SK-N-SH (cell line): ENCODE data around the gene THSD4. TPM values are rescaled to one million over a fixed set of nuclear protein-coding genes. Genes with fewer than 3 reads are reported as not detected.

Source experiments
- CTCF ChIA-PET: fragments of 300-600, 350-600 bp; formaldehyde crosslinking; extraction: SDS; loops from one replicate; lab custom pipeline; 2021; lab: Yijun Ruan, JAX
- POLR2A ChIA-PET: fragments of 350-600 bp; sonication (Branson Sonifier 250); formaldehyde crosslinking; extraction: SDS; loops from one replicate; lab custom pipeline; 2020; ENCODE audit warnings: antibody characterized with exemption, inconsistent platforms; lab: Yijun Ruan, JAX
- DNase-seq: peaks from one replicate; pipeline ENCODE4 v3.0.0; 2012
- H2AFZ ChIP-seq: fragments of 200-600 bp; sonication (generic); 2 replicates; pipeline ENCODE4 v1.8.1; 2016; ENCODE audit warnings: antibody characterized with exemption, mild to moderate bottlenecking, low read depth
- H3F3A ChIP-seq: fragments of 200-600 bp; sonication (generic); replicated peaks from 2 replicates; pipeline ENCODE3; 2016; ENCODE audit warnings: antibody characterized with exemption, mild to moderate bottlenecking; ENCODE audit not compliant: insufficient read depth
- H3K27ac ChIP-seq, 2 experiments: fragments of 200-500 bp in 1 of 2; fragments of 200-600 bp in 1 of 2; sonication (Bioruptor generic) in 1 of 2; sonication (generic), shearing (Covaris generic) in 1 of 2; 2 replicates each; pipeline versions ENCODE4 v1.5.1 to v1.6.1; 2014 to 2016; ENCODE audit warnings: low read depth in 2 of 2, inconsistent platforms in 1 of 2, low read length in 1 of 2, mild to moderate bottlenecking in 1 of 2, mixed read lengths in 1 of 2
- H3K27me3 ChIP-seq: fragments of 200-600 bp; sonication (generic), shearing (Covaris generic); 2 replicates; pipeline ENCODE4 v1.6.1; 2016; ENCODE audit warnings: mixed run types; ENCODE audit not compliant: insufficient read depth
- H3K36me3 ChIP-seq, 2 experiments: fragments of 200-500 bp in 1 of 2; fragments of 200-600 bp in 1 of 2; sonication (Bioruptor generic) in 1 of 2; sonication (generic) in 1 of 2; replicated peaks in 1 of 2; 2 replicates each; pipeline versions ENCODE3 to v1.5.1; 2014 to 2016; ENCODE audit warnings: low read length in 1 of 2, mild to moderate bottlenecking in 1 of 2; ENCODE audit not compliant: insufficient read depth in 2 of 2, control insufficient read depth in 1 of 2
- H3K4me1 ChIP-seq, 2 experiments: fragments of 200-500 bp in 1 of 2; fragments of 200-600 bp in 1 of 2; sonication (Bioruptor generic) in 1 of 2; sonication (generic), shearing (Covaris generic) in 1 of 2; 2 replicates each; pipeline versions ENCODE4 v1.5.1 to v1.6.1; 2014 to 2016; ENCODE audit warnings: low read depth in 1 of 2, low read length in 1 of 2, mixed run types in 1 of 2; ENCODE audit not compliant: insufficient read depth in 2 of 2, control insufficient read depth in 1 of 2
- H3K4me2 ChIP-seq: fragments of 200-600 bp; sonication (generic), shearing (Covaris generic); 2 replicates; pipeline ENCODE4 v1.6.1; 2017; ENCODE audit warnings: mixed run types
- H3K4me3 ChIP-seq, 2 experiments: fragments of 200-500 bp in 1 of 2; fragments of 200-600 bp in 1 of 2; sonication (Bioruptor generic) in 1 of 2; sonication (generic), shearing (Covaris generic) in 1 of 2; 2 replicates each; pipeline versions ENCODE4 v1.5.1 to v1.8.1; 2014 to 2016; ENCODE audit warnings: low read depth in 2 of 2, inconsistent platforms in 1 of 2, low read length in 1 of 2, mild to moderate bottlenecking in 1 of 2, mixed read lengths in 1 of 2, moderate library complexity in 1 of 2
- H3K79me2 ChIP-seq: fragments of 200-600 bp; sonication (generic); 2 replicates; pipeline ENCODE4 v1.8.1; 2017; ENCODE audit warnings: mild to moderate bottlenecking; ENCODE audit not compliant: insufficient read depth
- H3K9ac ChIP-seq: fragments of 200-600 bp; sonication (generic); 2 replicates; pipeline ENCODE4 v1.6.1; 2017; ENCODE audit warnings: mixed run types
- H3K9me2 ChIP-seq: fragments of 200-600 bp; sonication (generic); 2 replicates; pipeline ENCODE4 v1.6.1; 2017; ENCODE audit warnings: mixed run types
- H3K9me3 ChIP-seq: fragments of 200-600 bp; sonication (generic); 2 replicates; pipeline ENCODE4 v1.6.1; 2017; ENCODE audit warnings: mixed run types, mild to moderate bottlenecking, moderate library complexity
- H4K20me1 ChIP-seq: fragments of 200-600 bp; sonication (generic); 2 replicates; pipeline ENCODE4 v1.6.1; 2017; ENCODE audit warnings: mild to moderate bottlenecking, mixed run types; ENCODE audit not compliant: insufficient read depth
- CTCF ChIP-seq: fragments of 200-600 bp; sonication (generic); IDR thresholded peaks from 2 replicates; pipeline ENCODE4 v1.6.1; 2017; ENCODE audit warnings: antibody characterized with exemption, mild to moderate bottlenecking, moderate library complexity
- ELF1 ChIP-seq: IDR thresholded peaks from 2 replicates; pipeline ENCODE4 v1.4.0; 2012
- EP300 ChIP-seq, 2 experiments: IDR thresholded peaks; 2 replicates each; pipeline versions ENCODE4 v1.4.0 to v1.6.1; 2012; ENCODE audit warnings: borderline replicate concordance in 1 of 2, low read depth in 1 of 2, low read length in 1 of 2
- FOXJ3 ChIP-seq: sonication (generic); formaldehyde crosslinking; IDR thresholded peaks from 2 replicates; pipeline ENCODE4 v1.5.1; 2020; ENCODE audit warnings: mild to moderate bottlenecking, missing genetic modification reagents
- FOXM1 ChIP-seq: IDR thresholded peaks from 2 replicates; pipeline ENCODE4 v1.4.0; 2012; ENCODE audit warnings: low read depth, mild to moderate bottlenecking
- MEF2A ChIP-seq: IDR thresholded peaks from 2 replicates; pipeline ENCODE4 v1.4.0; 2012; ENCODE audit warnings: low read depth, borderline replicate concordance
- MXI1 ChIP-seq: IDR thresholded peaks from 2 replicates; pipeline ENCODE4 v1.6.1; 2012; ENCODE audit warnings: mild to moderate bottlenecking, low read depth, low read length, improper control_type of control experiment
- NFIC ChIP-seq: IDR thresholded peaks from 2 replicates; pipeline ENCODE4 v1.4.0; 2012; ENCODE audit warnings: borderline replicate concordance
- PBX3 ChIP-seq: IDR thresholded peaks from 2 replicates; pipeline ENCODE4; 2012
- POLR2AphosphoS5 ChIP-seq: IDR thresholded peaks from 2 replicates; pipeline ENCODE4 v1.6.1; 2012; ENCODE audit warnings: low read depth, low read length
- RAD21 ChIP-seq: IDR thresholded peaks from 2 replicates; pipeline ENCODE4 v1.6.1; 2012; ENCODE audit warnings: mild to moderate bottlenecking, low read length
- RCOR1 ChIP-seq: fragments of 150-350 bp; IDR thresholded peaks from 2 replicates; pipeline ENCODE4 v1.6.1; 2017; ENCODE audit warnings: antibody characterized with exemption, low read length
- RXRA ChIP-seq: IDR thresholded peaks from 2 replicates; pipeline ENCODE4 v1.4.0; 2012; ENCODE audit warnings: low read depth, mild to moderate bottlenecking, borderline replicate concordance
- SMC3 ChIP-seq: IDR thresholded peaks from 2 replicates; pipeline ENCODE4 v1.6.1; 2012; ENCODE audit warnings: low read depth, low read length, improper control_type of control experiment
- TAF1 ChIP-seq: IDR thresholded peaks from 2 replicates; pipeline ENCODE4 v1.6.1; 2012; ENCODE audit warnings: low read depth, mild to moderate bottlenecking, low read length, moderate library complexity, borderline replicate concordance
- TEAD4 ChIP-seq: IDR thresholded peaks from 2 replicates; pipeline ENCODE4 v1.4.0; 2012; ENCODE audit warnings: mild to moderate bottlenecking, borderline replicate concordance; ENCODE audit not compliant: insufficient read depth
- YY1 ChIP-seq: IDR thresholded peaks from 2 replicates; pipeline ENCODE4 v1.4.0; 2012; ENCODE audit warnings: low read depth, mild to moderate bottlenecking
- WGBS: methylation state at CpG from one replicate; pipeline ENCODE4 v1.1.6; 2017; ENCODE audit warnings: low lambda C conversion rate; 5-methylcytosine and 5-hydroxymethylcytosine counted together
- polyA plus RNA-seq, 3 experiments: library from polyadenylated mRNA; depleted of rRNA; stranded (reverse); fragments of >200 nt; gene quantifications; 2 replicates each; pipeline ENCODE4 v1.2.3, GENCODE V29; 2012
- TF ChIP-seq, protein P1 (sequence below): fragments of 150-350 bp; IDR thresholded peaks from 2 replicates; pipeline ENCODE4 v1.6.1; 2016; ENCODE audit warnings: mild to moderate bottlenecking, low read depth, low read length

Gene THSD4
- polyA plus RNA-seq, 1 of the 3 experiments (the other 2 are of a cell fraction), result 79.1 TPM

GRCh38 chr15:71106802-71107500, 8.3 kb upstream of the THSD4 start (continued):
- TF ChIP-seq ELF1, result no peak

DNA sequence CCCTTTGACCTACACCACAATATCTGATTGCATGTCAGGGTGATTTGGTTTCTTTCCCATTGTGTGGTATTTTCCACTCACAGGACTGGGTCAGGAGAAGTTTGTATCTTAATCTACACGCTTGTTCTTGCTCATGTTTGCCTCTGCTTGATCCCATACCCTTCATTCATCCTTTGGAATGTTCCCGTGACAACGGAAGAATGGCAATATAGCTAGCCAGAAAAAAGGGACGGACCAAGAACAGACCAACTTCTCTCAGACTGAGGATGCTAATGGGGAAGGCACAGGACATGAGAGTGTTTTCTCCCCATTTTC, 7.8 kb upstream of the THSD4 start:
- no peak for TF ChIP-seq FOXJ3 (CRISPR knock-in tag)
- no peak for TF ChIP-seq TEAD4
- TF ChIP-seq YY1, result no peak
- no peak for TF ChIP-seq RXRA
- no peak for TF ChIP-seq SMC3
- TF ChIP-seq FOXM1, result no peak
- TF ChIP-seq, protein P1, sequence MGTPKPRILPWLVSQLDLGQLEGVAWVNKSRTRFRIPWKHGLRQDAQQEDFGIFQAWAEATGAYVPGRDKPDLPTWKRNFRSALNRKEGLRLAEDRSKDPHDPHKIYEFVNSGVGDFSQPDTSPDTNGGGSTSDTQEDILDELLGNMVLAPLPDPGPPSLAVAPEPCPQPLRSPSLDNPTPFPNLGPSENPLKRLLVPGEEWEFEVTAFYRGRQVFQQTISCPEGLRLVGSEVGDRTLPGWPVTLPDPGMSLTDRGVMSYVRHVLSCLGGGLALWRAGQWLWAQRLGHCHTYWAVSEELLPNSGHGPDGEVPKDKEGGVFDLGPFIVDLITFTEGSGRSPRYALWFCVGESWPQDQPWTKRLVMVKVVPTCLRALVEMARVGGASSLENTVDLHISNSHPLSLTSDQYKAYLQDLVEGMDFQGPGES, result no peak
- TF ChIP-seq TAF1, result no peak
- no peak for TF ChIP-seq RAD21
- no peak for TF ChIP-seq PBX3
- TF ChIP-seq MEF2A, result no peak
- TF ChIP-seq NFIC, result no peak
- no peak for TF ChIP-seq ELF1
- no peak for TF ChIP-seq POLR2AphosphoS5
- no peak for TF ChIP-seq RCOR1
- no peak for TF ChIP-seq MXI1
- no peak for TF ChIP-seq CTCF
- no peak for TF ChIP-seq EP300 (IDR thresholded peaks at IDR 0.05; ENCODE audit: borderline replicate concordance in 1 of 2, low read depth in 1 of 2, low read length in 1 of 2)
- Histone ChIP-seq H3K4me3 (no peak overlapping the region), H3K4me2 (no peak overlapping the region), H3K36me3 (no peaks in the 10 kb centered on the region), H3K79me2 (no peaks in the 10 kb centered on the region), H3F3A (peaks cover 3% of the 10 kb centered on the region), H2AFZ (no peak overlapping the region), H3K4me1 (peaks cover 0 to 6% of the 10 kb centered on the region in 2 experiments; a peak in 1 of 4 replicates), H3K9me3 (no peaks in the 10 kb centered on the region), H4K20me1 (no peaks in the 10 kb centered on the region), H3K27me3 (no peaks in the 10 kb centered on the region), H3K9me2 (no peaks in the 10 kb centered on the region), H3K9ac (no peak overlapping the region), H3K27ac (no peak overlapping the region)
- POLR2A ChIA-PET, result no interaction called here
- no peak for DNase-seq
- WGBS, result 84% methylated on average over 4 of the region's 4 CpGs
- CTCF ChIA-PET, result interaction anchor here (0.9 to 1.5 kb wide), 3 partner anchors 12 to 336 kb away, joined by 3 to 4 read pairs (median 4); no protein-coding TSS in a partner anchor
